ENCODE results near the gene ARHGEF28. TPM values are rescaled to one million over a fixed set of nuclear protein-coding genes. Genes with fewer than 3 reads are reported as not detected.

The ARHGEF28 gene
- total and polyA plus RNA-seq, 10 of the 15 experiments (the other 5 are each of a cell fraction or from before 2014, with no cell fraction given) = 0.10 to 0.72 (median 0.22) TPM; not detected in 2

DNA sequence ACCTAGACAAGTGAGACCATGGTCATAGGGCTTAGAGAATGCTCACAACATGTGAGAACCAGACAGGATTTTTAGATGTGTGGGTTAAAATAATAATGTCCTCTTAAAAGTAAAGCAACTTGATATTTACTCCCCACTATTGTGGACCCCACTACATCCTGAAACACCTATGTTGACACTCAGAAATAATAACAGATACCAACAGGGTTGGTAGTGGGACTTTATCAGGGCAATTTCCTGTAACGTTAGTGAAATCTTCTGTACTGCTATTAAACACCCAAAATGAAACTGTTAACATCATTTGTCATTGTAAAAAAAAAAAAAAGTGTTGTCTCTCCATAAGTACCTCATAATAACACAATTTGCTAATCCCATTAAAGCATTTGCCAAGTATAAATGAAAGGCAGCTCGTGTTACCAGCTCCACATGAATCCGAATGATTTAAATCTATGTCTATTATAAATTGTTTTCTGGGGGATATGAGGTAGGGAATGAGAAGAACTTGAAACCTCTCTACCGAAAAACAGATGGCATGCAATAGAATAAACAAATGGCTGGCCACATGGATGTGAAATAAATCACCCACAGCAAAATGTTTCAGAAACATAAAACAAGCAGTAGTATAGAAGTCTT is 285.9 kb downstream of the ARHGEF28 start:
- Histone ChIP-seq H3K4me2 (ENCODE audit: control insufficient read depth, insufficient read depth) (no peak overlapping the region), H3K9ac (ENCODE audit: control insufficient read depth, insufficient read depth, low read length) (no peak overlapping the region), H3K36me3 (ENCODE audit: control insufficient read depth in 2 of 2, insufficient read depth in 2 of 2, low read length in 1 of 2) (no peaks in the 10 kb centered on the region), H3K4me1 (ENCODE audit: control insufficient read depth, insufficient read depth, low read length) (peaks cover 2% of the 10 kb centered on the region; the same call in 1 of the 2 replicates), H4K20me1 (ENCODE audit: control insufficient read depth, insufficient read depth) (0 out of 2 replicates have a peak, but pooled peaks cover 2% of the 10 kb centered on the region), H3K79me2 (ENCODE audit: control insufficient read depth, insufficient read depth, low read length) (no peaks in the 10 kb centered on the region), H2AFZ (ENCODE audit: control insufficient read depth, low read depth, low read length) (no peak overlapping the region), H3K27me3 (replicated peaks in 1 of 2; ENCODE audit: control insufficient read depth in 2 of 2, insufficient read depth in 2 of 2, low read length in 1 of 2) (peaks cover 0 to 3% of the 10 kb centered on the region in 2 experiments; a peak in 1 of 4 replicates), H3K9me3 (replicated peaks; ENCODE audit: control insufficient read depth, insufficient read depth, low read length) (no peaks in the 10 kb centered on the region; the same call in 2 of the 3 replicates), H3K27ac (ENCODE audit: control insufficient read depth, insufficient read depth) (no peak overlapping the region), H3K4me3 (no peak overlapping the region)
- ChIA-PET RAD21 (ENCODE audit: unreplicated experiment) (interaction anchor here (1.9 kb wide), 1 partner anchor 10 kb away, joined by 6 read pairs; no protein-coding TSS in a partner anchor), POLR2A (no interaction called here), SMC1A (ENCODE audit: uncharacterized antibody, unreplicated experiment) (interaction anchor here (0.7 to 2.3 kb wide), 3 partner anchors 10 to 319 kb away, joined by 3 to 13 read pairs (median 7); no protein-coding TSS in a partner anchor), CTCF (interaction anchor here (1.5 to 4.0 kb wide), 2 partner anchors 10 to 13 kb away, joined by 5 to 25 read pairs; no protein-coding TSS in a partner anchor)
- 19% methylated on average over 4 of the region's 4 CpGs for WGBS (ENCODE audit: insufficient coverage, insufficient replicate concordance, low lambda C conversion rate, missing lambda C conversion rate)
- TF ChIP-seq CHD2 (IDR thresholded peaks at IDR 0.05; ENCODE audit: borderline replicate concordance, low read depth, low read length) = no peak
- TF ChIP-seq ZNF384 (IDR thresholded peaks at IDR 0.05; ENCODE audit: borderline replicate concordance, low read depth, low read length) = 0 out of 2 replicates have a peak, but pooled peaks have one; percentile 10
- BruUV-seq (replicated peaks) = no TSS peak
- peak; percentile 75 for ATAC-seq
- in situ Hi-C loops (cut with MboI) (no loop called here), intact Hi-C loops (cut with micrococcal nuclease; ENCODE audit: unreplicated experiment) (no loop called here)
- no peak for DNase-seq (ENCODE audit: low read depth, low spot score)
- no peak for FAIRE-seq

DNA sequence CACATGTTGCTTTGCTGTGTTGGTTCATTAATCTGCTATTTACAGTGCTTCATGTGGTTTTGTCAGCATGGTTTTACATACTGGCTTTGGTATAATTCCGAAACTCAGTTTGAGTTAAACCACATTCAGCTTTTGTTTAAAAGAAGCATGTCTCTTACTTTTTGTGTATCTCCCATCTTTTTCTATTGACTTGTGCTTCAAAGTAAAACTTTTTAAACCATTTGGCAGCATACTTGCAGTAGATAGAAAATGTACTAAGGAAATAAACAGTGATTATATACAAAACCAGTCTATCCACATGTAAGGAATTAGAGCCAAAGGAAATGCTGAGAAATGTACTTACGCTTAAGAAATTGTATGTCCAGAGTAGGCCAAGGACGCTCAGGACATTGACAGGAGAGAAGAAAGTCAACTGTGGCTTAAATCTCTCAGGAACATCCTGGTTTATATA is 286.9 kb downstream of the ARHGEF28 start:
- Histone ChIP-seq H3K27me3 (replicated peaks in 1 of 2; ENCODE audit: control insufficient read depth in 2 of 2, insufficient read depth in 2 of 2, low read length in 1 of 2) (no peaks in the 10 kb centered on the region), H3K27ac (ENCODE audit: control insufficient read depth, insufficient read depth) (no peak overlapping the region), H4K20me1 (ENCODE audit: control insufficient read depth, insufficient read depth) (0 out of 2 replicates have a peak, but pooled peaks cover 2% of the 10 kb centered on the region), H3K9me3 (replicated peaks; ENCODE audit: control insufficient read depth, insufficient read depth, low read length) (no peaks in the 10 kb centered on the region), H3K4me3 (no peak overlapping the region), H3K4me1 (ENCODE audit: control insufficient read depth, insufficient read depth, low read length) (peaks cover 2% of the 10 kb centered on the region; the same call in 1 of the 2 replicates), H3K4me2 (ENCODE audit: control insufficient read depth, insufficient read depth) (no peak overlapping the region), H2AFZ (ENCODE audit: control insufficient read depth, low read depth, low read length) (no peak overlapping the region), H3K36me3 (ENCODE audit: control insufficient read depth in 2 of 2, insufficient read depth in 2 of 2, low read length in 1 of 2) (no peaks in the 10 kb centered on the region), H3K9ac (ENCODE audit: control insufficient read depth, insufficient read depth, low read length) (no peak overlapping the region), H3K79me2 (ENCODE audit: control insufficient read depth, insufficient read depth, low read length) (no peaks in the 10 kb centered on the region)
- POLR2A ChIA-PET = no interaction called here
- CTCF ChIA-PET = interaction anchor here (0.6 to 4.0 kb wide), 6 partner anchors 10 to 737 kb away, joined by 3 to 25 read pairs (median 3); no protein-coding TSS in a partner anchor
- peak; percentile 92 for ATAC-seq
- RAD21 ChIA-PET (ENCODE audit: unreplicated experiment) = interaction anchor here (1.9 kb wide), 1 partner anchor 10 kb away, joined by 14 read pairs; no protein-coding TSS in a partner anchor
- 61% methylated on average over 3 of the region's 3 CpGs for WGBS (ENCODE audit: insufficient coverage, insufficient replicate concordance, low lambda C conversion rate, missing lambda C conversion rate)
- BruUV-seq (replicated peaks) = no TSS peak
- SMC1A ChIA-PET (ENCODE audit: uncharacterized antibody, unreplicated experiment) = interaction anchor here (1.3 to 3.3 kb wide), 3 partner anchors 10 to 14 kb away, joined by 6 to 15 read pairs (median 7); no protein-coding TSS in a partner anchor
- intact Hi-C loops (cut with micrococcal nuclease; ENCODE audit: unreplicated experiment) = no loop called here
- FAIRE-seq = peak; percentile 84
- DNase-seq (ENCODE audit: low read depth, low spot score) = peak; percentile 38
- in situ Hi-C loops (cut with MboI) = no loop called here
- TF ChIP-seq MEF2B (IDR thresholded peaks at IDR 0.05; ENCODE audit: partially characterized antibody, poor library complexity, severe bottlenecking) (peak; percentile 24), BHLHE40 (IDR thresholded peaks at IDR 0.05; ENCODE audit: borderline replicate concordance in 1 of 2, low read depth in 2 of 2, low read length in 1 of 2) (peak in 1 of 2 experiments; percentile 39; a peak in 1 of 4 replicates), CHD1 (IDR thresholded peaks at IDR 0.05; ENCODE audit: low read depth, low read length) (no peak), MTA2 (IDR thresholded peaks at IDR 0.05; ENCODE audit: low read depth) (peak; percentile 28), POU2F2 (IDR thresholded peaks at IDR 0.05; ENCODE audit: borderline replicate concordance, low read depth, low read length) (peak; percentile 28; the same call in 1 of the 3 replicates), RUNX3 (IDR thresholded peaks at IDR 0.05; ENCODE audit: low read length) (peak; percentile 64)
- TF ChIP-seq, protein P1, sequence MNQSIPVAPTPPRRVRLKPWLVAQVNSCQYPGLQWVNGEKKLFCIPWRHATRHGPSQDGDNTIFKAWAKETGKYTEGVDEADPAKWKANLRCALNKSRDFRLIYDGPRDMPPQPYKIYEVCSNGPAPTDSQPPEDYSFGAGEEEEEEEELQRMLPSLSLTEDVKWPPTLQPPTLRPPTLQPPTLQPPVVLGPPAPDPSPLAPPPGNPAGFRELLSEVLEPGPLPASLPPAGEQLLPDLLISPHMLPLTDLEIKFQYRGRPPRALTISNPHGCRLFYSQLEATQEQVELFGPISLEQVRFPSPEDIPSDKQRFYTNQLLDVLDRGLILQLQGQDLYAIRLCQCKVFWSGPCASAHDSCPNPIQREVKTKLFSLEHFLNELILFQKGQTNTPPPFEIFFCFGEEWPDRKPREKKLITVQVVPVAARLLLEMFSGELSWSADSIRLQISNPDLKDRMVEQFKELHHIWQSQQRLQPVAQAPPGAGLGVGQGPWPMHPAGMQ (IDR thresholded peaks at IDR 0.05; ENCODE audit: borderline replicate concordance) = no peak
- TF ChIP-seq, protein P2, sequence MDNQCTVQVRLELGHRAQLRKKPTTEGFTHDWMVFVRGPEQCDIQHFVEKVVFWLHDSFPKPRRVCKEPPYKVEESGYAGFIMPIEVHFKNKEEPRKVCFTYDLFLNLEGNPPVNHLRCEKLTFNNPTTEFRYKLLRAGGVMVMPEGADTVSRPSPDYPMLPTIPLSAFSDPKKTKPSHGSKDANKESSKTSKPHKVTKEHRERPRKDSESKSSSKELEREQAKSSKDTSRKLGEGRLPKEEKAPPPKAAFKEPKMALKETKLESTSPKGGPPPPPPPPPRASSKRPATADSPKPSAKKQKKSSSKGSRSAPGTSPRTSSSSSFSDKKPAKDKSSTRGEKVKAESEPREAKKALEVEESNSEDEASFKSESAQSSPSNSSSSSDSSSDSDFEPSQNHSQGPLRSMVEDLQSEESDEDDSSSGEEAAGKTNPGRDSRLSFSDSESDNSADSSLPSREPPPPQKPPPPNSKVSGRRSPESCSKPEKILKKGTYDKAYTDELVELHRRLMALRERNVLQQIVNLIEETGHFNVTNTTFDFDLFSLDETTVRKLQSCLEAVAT (IDR thresholded peaks at IDR 0.05) = no peak
- TF ChIP-seq, protein P3, sequence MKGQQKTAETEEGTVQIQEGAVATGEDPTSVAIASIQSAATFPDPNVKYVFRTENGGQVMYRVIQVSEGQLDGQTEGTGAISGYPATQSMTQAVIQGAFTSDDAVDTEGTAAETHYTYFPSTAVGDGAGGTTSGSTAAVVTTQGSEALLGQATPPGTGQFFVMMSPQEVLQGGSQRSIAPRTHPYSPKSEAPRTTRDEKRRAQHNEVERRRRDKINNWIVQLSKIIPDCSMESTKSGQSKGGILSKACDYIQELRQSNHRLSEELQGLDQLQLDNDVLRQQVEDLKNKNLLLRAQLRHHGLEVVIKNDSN (IDR thresholded peaks at IDR 0.05; ENCODE audit: borderline replicate concordance, extremely low read length, insufficient read depth, low read depth, low read length) = no peak

Measured in GM12878 (cell line).